ENCODE results near the gene SYT13. TPM values are rescaled to one million over a fixed set of nuclear protein-coding genes. Genes with fewer than 3 reads are reported as not detected.

Gene SYT13
- total RNA-seq, 1 donor from 2014 or later: 0.05 TPM

DNA sequence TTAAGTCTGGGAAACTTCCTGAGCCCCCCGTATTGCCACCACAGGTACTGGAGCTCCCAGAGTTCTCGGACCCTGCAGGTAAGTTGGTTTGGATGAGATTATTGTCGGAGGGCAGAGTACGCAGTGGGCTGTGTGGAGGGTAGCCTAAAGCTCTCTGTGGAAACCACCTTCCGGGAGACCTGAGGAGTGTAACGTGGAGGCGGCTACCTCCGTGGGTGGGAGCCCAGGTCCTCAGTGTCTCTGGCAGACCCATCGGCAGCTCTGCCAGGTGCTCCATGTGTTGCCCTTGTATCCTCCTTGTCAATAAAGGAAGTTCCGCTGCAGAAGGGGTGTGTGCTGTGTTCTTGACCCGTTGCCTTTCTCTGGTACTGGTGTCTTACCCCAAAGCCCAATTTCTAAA is 61.4 kb downstream of the SYT13 start:
- DNase-seq (ENCODE audit: low read depth): no peak

DNA sequence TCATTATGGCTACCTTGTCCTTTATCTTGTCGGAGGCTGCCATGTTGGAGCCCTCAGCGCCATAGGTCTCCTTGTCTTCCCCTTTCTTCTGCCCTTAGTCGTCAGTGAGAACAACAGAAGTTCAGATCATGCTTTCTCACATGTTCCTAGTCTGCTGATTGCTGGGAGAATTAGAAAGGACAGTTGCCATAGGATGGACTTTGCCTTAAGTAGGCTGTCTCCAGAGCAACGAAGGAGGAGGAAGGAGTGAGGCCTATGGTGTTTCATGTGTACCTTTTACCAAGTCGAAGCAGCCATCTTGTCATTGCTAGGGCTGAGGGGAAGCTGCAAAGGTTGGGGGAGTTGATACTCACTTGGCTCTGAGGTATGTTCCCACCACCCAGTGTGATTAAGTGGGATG is 62.6 kb downstream of the SYT13 start:
- no peak for DNase-seq (ENCODE audit: low read depth)

DNA sequence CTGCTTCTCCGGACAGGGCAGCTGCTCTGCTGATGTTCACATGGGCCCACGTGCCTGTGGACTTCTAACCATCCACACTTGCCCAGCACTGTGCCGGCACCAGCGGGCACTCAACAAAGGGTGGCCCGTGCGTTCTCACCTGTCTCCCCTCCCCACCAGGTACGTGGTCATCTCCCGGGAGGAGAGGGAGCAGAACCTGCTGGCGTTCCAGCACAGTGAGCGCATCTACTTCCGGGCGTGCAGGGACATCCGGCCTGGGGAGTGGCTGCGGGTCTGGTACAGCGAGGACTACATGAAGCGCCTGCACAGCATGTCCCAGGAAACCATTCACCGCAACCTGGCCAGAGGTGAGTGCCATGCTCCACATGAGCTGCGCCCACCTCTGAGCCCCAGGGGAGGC is 66.7 kb downstream of the SYT13 start:
- no peak for DNase-seq (ENCODE audit: low read depth)

DNA sequence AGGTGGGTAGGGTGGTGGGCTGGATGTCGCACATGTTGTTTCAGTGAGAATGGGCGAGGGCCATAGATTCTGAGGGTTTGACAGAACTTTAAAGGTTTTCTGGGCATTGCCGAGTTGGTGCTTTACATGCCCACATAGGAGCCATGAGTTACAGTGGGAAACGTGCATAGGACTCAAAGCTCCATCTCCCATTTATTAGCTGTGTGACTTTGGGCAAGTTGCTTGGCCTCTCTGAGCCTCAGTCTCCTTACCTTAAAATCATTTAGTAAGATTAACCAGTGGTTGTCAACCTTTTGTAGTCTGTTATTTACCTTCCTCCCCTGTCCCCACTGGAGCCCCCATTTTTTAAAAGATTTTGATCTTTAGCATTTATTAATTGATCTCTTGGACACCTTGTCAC is 67.4 kb downstream of the SYT13 start:
- no peak for DNase-seq (ENCODE audit: low read depth)

DNA sequence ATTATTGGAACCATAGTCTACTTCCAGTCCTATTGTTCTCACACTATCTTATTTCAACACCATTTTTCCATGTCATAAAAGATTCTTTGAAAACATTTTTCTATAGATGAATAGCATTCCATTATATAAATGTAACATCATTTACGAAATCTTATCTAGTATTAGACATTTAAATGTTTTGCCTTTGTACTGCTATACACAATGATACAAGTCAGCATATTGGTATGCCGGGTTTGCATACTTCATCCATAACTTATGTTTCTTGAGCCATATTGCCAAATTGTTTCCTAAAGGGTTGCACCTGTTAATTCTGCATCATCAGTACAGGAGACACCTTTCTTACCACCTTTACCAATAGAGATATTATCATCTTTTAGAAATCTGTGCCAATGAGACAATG is 68.2 kb downstream of the SYT13 start:
- no peak for DNase-seq (ENCODE audit: low read depth)

DNA sequence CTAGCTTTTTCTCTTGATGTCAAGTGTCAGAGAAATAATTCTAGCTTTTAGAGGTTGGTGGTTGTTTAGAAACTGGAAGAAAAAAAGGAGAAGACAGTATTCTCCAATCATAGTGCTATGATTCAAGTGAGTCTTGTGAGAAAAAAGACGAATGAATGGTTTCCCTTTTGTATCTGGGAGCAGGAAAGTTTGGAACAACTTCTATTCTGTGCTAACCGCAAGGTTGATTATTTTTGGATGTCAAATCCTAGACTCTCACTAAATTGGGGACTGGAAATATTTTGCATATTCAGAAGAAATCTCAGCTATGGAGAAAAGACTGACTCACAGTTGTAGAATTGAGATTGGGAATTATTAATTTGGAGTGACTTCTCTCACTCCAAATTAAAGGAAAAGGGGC is 69.2 kb downstream of the SYT13 start:
- no peak for DNase-seq (ENCODE audit: low read depth)

DNA sequence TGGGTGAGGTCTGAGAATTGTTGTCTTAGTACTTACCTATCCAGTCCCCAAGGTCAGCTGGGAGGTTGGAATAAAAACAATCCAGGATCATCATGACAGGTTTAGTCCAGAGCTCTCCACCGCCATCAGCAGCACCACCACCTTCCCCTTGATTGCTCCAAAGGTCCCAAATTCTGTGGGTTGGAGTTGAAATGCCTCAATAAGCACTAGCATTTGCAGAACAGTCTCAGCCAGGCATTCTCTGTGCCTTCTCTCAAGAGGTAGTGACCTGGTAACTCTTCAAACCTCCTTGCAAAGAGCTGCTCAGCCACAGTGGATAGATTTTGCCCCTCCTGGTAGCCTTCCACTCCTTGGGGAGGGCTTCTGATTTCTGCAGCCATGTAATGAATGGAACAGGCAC is 70.1 kb downstream of the SYT13 start:
- DNase-seq (ENCODE audit: low read depth): no peak

DNA sequence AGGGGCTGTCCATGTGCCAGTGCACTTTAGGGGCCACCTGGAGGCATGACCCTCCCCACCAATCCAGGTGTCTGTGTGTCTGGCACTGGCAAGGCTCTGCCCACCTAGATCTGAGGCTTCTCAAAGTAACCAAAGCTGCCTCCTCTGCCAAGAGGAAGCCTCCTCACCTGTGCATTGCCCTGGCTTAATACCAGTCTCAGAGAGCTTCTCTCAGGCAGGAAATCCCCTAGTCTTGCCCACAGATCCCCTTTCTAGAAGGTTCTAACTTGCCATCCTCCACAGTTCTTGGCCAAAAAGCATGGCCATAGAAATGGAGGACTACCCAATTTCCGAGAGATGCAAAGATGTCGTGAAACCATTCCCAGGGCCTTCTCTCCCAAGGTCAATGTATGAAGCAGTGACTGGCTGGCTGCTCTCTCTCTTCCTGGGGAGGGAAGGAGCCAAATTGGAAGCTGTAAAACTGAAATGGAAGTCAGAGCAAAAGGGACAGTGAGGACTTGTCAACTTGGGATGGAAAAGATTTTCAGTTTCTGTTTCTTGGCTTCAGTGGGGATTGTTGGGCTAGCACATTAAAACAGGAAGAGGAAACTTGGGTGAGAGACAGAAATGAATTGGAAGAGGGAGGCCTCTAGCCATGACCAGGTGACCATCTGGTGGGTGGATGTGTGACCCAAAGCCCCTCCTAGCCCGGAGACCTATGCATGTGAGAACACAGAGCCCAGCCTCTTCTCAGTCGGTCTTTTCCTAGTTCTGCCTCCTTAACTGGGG is 70.9 kb downstream of the SYT13 start:
- no peak for DNase-seq (ENCODE audit: low read depth)

DNA sequence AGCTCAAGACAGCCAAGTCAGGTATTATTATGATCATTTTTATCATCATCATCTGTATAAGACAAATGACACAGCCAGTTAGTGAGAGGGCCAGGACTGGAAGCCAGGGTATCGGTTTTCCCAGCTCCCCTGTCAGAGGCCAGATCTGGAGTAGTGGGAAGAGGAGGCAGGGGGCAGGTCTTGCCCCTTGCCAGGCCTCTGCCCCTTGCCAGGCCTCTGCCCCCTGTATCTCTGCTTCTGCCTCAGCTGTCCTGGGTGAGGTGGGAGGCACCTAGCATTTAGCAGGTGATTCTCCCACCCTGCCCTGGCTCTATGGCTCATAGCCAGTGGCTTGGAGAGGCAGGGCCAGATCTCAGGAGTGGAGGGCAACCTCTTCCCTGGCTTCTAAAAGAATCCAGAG is 72.4 kb downstream of the SYT13 start:
- no peak for DNase-seq (ENCODE audit: low read depth)

DNA sequence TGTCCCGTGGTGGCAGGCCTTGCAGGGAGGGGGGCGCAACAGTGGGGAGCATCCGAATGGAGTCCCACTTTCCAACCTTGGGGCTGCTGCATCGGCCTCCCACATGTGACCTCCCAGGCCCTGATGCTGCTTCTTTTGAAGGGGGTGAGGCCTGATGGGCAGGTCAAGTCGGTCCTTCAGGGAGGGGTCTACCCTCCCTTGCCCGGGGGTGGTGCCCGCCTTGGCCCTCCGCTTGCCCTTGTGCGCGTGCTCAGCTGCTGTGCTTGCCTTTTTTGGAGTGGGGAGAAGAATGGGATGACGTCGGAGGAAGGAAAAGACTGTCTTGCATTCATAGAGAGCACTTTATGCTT is 72.8 kb downstream of the SYT13 start:
- no peak for DNase-seq (ENCODE audit: low read depth)

DNA sequence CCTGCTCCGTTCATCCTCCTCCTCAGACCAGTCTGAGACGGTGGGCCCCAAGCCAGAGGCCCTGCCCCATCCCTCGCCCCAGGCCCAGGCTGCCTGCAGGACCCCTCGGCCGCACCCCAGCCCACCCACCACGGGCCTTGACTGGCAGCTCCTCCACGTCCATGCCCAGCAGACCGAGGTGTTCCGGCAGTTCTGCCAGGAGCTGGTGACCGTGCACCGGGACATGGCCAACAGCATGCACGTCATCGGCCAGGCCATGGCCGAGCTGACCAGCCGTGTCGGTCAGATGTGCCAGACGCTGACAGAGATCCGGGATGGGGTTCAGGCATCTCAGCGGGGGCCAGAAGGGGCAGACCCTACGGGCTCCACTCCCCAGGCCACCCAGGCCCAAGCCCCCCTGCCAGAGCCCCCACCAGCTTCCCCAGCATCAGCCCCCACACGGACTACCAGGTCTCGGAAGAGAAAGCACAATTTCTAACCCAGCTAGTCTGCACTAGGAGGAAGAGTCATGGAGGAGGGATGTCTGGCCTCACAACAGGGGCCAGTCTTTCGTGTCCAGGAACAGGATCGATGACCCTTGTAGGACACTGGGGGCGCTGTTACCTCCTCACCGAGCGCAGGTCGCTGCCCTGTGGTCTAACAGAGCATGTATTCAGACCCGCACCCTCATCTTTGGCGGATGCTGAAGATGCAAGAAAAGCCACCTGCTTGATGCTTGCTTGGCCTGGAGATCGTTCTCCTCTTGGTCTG is 73.4 kb downstream of the SYT13 start:
- DNase-seq (ENCODE audit: low read depth): no peak

DNA sequence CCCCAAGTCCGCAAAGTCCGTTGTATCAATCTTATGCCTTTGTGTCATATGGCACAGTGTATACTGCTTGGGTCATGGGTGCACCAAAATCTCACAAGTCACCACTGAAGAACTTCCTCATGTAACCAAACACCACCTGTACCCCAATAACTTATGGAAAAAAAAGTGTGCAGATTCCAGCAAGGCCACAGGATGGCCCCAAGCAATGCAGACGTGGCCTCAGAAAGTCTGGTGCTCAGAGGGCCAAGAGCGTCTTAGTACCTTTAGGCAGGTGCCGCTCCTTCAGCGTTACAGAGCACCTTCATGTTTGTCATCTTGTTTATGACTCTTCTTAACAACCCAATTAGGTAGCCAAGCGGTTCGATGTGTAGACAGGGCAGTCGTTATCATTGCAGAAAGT is 74.4 kb downstream of the SYT13 start:
- no peak for DNase-seq (ENCODE audit: low read depth)

DNA sequence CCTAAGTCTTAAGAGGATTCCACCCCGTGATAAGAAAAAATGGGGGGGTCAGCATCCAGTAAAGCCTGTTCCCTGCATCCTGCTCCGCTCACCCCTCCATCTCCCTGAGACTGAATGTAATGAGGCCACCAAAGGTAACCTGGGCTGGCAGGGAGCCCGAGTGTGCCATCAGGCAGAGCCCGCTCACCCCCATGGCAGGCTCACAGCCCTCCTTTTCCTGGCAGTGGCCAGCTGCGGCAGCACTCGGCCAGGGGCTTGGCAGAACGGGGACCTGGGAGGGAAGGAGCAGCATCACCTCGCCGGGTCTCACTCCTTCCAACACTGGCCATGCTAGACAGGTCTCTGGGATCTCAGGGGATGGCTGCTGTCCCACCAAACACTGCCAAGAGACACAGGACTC is 75.3 kb downstream of the SYT13 start:
- no peak for DNase-seq (ENCODE audit: low read depth)

DNA sequence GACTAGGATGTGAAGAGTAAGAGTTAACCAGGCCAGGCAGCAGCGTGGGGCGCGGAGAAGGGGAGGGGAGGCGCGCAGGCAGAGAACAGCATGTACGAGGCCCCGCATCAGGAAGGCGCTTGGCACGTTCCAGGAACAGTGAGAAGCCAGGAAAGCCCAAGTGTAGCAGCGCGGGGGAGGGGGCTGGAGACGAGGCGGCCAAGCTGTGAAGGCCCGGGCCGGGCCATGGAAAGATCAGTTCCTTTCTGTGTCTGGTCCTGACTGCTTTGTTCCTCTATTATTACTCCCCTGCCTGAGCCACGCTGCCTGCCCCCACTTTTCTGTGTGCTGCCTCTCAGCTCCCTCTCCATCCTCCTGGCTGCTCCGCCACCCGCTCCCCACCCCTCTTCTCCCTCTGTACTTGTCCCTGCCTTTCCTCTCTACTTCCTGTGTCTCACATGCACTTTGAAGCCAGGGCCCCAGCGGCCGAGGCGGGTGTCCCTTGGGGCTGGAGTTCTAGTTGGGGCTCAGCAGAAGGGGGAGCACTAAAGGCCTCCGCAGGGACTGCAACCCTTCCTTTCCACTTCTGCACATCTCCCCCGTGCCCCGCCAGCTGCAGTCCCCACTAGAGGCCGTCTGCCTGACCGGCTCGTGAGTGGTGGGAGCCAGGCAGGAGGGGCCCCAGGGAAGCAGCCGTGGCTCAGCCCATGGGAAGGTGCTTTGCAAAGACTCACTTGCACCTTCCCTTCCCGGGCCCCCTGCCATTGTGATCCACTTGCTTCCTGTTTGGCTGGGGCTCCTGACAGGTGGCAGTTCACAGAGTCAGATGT is 76.0 kb downstream of the SYT13 start:
- DNase-seq (ENCODE audit: low read depth): no peak

DNA sequence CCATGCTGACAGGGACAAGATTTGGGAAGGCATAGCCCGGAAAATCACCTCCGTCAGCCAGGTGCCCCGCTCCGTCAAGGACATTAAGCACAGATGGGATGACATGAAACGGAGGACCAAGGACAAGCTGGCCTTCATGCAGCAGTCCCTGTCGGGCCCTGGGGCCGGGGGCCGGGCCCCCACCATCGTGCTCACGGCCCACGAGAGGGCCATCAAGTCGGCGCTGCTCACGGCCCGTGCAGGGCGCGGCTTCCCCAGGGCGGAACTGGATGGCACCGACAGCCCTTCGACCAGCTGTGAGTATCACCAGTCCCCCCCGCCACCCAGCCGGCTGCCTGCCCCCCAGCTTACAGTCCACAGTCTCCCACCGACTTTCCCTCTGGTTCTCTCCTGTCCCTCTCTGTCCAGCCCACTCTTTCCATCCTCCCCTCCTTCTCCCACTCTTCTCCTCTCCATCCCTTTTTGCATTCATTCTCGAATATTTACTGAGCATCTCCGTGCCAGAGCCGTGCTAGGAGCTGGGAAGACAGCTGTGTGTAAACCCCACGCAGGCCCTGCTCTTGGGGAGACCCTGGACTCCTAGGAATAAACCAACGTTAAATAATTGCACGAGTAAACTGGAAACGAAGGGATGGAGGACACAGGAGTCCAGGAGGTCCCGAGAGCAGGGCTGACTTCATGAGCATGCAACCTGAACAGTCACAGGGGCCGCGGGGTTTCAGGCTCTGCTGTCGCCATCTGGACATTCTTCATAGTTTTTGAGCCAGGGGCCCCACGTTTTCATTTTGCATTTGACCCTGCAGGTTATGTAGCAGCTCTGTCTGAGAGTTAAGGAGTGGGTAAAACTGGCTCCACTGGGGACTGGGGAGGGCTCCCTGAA is 76.9 kb downstream of the SYT13 start:
- DNase-seq (ENCODE audit: low read depth): no peak

DNA sequence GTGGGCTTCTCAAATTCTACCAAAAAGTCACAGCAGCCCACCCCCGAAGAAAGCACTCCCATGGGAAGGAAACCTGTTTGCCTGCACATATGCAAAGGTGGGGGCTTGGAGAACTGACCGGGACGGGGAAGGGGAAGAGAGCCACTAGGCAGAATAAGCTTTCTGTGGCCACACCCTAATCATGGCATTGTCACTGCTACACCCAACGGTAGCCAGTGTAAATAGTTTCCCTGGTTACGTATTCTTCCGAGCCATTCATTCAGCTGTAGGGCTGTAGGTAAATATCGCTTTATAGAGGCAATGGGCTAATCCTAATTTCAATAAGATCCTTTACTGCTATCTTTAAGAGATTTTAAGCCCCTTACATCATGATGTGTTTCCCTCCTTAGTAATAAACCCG is 78.0 kb downstream of the SYT13 start:
- no peak for DNase-seq (ENCODE audit: low read depth)

DNA sequence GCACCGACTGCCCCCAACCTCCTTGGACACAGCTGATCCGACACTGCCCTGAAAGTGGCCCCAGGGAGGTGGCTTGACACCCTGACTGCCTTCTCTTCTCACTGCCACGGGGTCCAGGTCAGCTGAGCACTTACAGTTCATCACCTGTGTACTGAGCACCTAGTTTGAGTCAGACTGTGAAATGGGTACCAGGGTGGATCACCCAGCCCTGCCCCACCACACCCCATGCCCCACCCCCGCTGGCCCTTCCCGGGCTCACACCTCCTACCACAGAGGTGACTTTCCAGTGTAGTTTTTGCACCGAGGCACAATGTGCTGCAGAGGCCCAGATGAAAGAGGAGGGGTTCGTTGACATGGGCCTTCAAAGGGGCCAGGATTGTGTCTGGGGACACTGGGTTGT is 80.2 kb downstream of the SYT13 start:
- no peak for DNase-seq (ENCODE audit: low read depth)

DNA sequence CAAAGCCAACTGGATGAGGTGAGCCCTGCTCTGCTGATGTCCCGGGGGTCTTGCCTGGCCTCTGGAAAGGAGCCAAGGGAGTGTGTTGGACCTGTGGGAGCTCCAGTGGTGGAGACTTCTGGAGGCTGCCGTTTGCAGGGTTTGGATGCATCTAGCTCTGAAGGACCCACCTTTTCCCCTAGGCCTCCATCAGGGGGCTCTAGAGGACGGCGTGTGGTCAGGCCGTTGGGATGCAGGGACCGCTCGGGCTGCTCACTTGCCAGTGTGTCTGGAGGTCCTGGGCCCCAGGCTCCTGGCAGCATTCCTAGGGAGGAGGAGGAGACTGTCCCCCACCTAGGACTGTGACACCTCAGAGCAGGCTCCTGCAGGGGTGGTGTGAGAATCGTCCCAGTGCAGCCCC is 81.4 kb downstream of the SYT13 start:
- DNase-seq (ENCODE audit: low read depth): no peak

DNA sequence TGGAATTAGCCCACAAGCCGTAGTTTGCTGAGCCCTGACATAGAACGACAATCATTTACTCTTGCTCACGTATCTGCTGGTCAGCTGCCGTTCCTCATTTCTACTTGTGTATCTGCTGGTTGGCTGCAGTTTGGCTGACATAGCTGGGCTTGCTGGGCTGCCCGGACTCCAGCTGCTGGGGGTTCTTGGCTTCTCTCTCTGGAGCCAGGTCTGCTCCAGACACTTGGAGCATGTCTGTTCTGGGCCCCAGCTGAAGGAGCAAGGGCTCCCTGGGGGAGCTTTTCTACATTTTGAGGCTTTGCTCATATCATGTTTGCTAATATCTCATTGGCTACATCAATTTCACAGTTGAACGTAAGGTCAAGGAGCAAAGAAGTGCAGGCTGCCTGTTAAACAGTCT is 92.4 kb downstream of the SYT13 start:
- peak; percentile 13 for DNase-seq (ENCODE audit: low read depth)
